Lung (tissue), 12 donors: ENCODE results near the gene CHL1. TPM values are rescaled to one million over a fixed set of nuclear protein-coding genes. Genes with fewer than 3 reads are reported as not detected.
A peak's percentile ranks its signal among the peaks of the same experiment; 100 is the strongest.

Experiments
- ATAC-seq: fragments of 200-7000 bp; cut with Tn5 transposase; one replicate; pipeline ENCODE4 v1.9.1; 2020; ENCODE audit warnings: moderate number of reproducible peaks; ENCODE audit not compliant: insufficient read depth, low FRiP score
- DNase-seq, 3 donors: peaks; one replicate each; pipeline ENCODE4 v3.0.0-alpha.2; 2013 to 2017
- H3K27ac ChIP-seq, 2 donors: one replicate each; pipeline ENCODE4 v1.5.1; 2013; ENCODE audit warnings: mild to moderate bottlenecking in 2 of 2, moderate library complexity in 2 of 2, control low read depth in 1 of 2, inconsistent platforms in 1 of 2, low read depth in 1 of 2, low read length in 1 of 2
- H3K27me3 ChIP-seq, 3 donors: one replicate each; pipeline ENCODE4 v1.5.1; 2013; ENCODE audit warnings: low read length in 2 of 3; ENCODE audit not compliant: control insufficient read depth in 3 of 3, insufficient read depth in 3 of 3
- H3K36me3 ChIP-seq, 4 donors: one replicate each; pipeline ENCODE4 v1.5.1; 2013; ENCODE audit warnings: low read length in 4 of 4, mild to moderate bottlenecking in 1 of 4, moderate library complexity in 1 of 4; ENCODE audit not compliant: control insufficient read depth in 4 of 4, insufficient read depth in 4 of 4
- H3K4me1 ChIP-seq, 5 donors: one replicate each; pipeline ENCODE4 v1.5.1; 2013; ENCODE audit warnings: low read length in 5 of 5, mild to moderate bottlenecking in 2 of 5, moderate library complexity in 1 of 5; ENCODE audit not compliant: control insufficient read depth in 5 of 5, insufficient read depth in 5 of 5
- H3K4me3 ChIP-seq: one replicate; pipeline ENCODE4 v1.5.1; 2013; ENCODE audit warnings: mild to moderate bottlenecking, control low read depth, moderate library complexity
- H3K9ac ChIP-seq, 2 donors: one replicate each; pipeline ENCODE4 v1.5.1; 2013; ENCODE audit warnings: low read length in 2 of 2, control low read depth in 1 of 2; ENCODE audit not compliant: insufficient read depth in 1 of 2
- H3K9me3 ChIP-seq, 4 donors: one replicate each; pipeline ENCODE4 v1.5.1; 2013; ENCODE audit warnings: low read length in 3 of 4, mild to moderate bottlenecking in 1 of 4, moderate library complexity in 1 of 4; ENCODE audit not compliant: control insufficient read depth in 4 of 4, insufficient read depth in 3 of 4
- WGBS, 2 donors: extraction: QIAGEN DNeasy Blood & Tissue Kit; methylation state at CpG; one replicate each; pipeline ENCODE4 v1.1.7; 2013; 5-methylcytosine and 5-hydroxymethylcytosine counted together
- polyA plus RNA-seq, 2 donors: library from polyadenylated mRNA; stranded (reverse); fragments of 200-250 nt; gene quantifications; one replicate each; pipeline ENCODE4 v1.2.1, GENCODE V29; 2013
- total RNA-seq, 2 donors: library from RNA; depleted of rRNA in 1 of 2; stranded (reverse); fragments of >200 nt in 1 of 2; gene quantifications; one replicate each; pipeline ENCODE4 v1.2.1, GENCODE V29; 2014 to 2021
- TF ChIP-seq, protein P1 (sequence below): IDR thresholded peaks from 2 replicates; pipeline ENCODE4 v1.5.1; 2012; ENCODE audit warnings: mild to moderate bottlenecking; ENCODE audit errors: control extremely low read depth, extremely low read depth
- donor health status: control.
- donor health status: control.
- donor health status: Bipolar disorder and iron deficiency.
- donor health status: healthy.
- donor health status: DM: yes; HTN: yes; CAD: no.

Gene CHL1
- total and polyA plus RNA-seq, 4 donors = 1.1 to 11.5 (median 8.1) TPM

DNA sequence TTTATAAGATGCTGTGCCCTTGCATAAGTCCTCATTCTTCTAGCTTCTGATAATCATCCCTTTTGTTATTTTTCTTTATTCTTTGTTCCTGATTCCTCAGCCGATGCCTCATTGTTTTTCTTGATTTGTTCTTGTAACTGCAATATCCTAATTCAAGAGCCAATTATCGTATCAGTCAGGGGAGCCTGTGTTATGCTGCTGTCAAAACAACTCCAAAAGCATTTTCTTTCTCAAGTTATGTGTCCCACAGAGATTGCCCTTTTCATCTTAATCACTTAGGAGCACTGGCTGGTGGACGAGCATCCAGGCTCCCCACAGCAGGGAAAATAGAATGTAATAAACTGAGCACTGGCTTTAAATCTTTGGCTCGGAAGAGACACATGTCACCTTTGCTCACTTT is 207.3 kb downstream of the CHL1 start:
- no peak for ATAC-seq

DNA sequence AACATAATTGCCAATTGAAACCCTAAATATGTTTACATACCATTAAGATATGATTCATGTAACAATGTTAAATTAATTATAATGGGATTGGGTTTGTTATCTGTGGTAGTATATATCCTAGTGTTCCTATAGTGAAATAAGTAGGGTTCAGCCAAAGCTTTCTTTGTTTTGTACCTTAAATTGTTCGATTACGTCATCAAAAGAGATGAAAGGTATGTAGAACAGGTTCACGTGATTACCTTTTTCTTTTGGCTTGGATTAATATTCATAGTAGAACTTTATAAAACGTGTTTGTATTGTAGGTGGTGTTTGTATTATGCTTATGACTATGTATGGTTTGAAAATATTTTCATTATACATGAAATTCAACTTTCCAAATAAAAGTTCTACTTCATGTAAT is 212.4 kb downstream of the CHL1 start:
- Histone ChIP-seq H3K9ac (no peak overlapping the region), H3K4me1 (no peaks in the 10 kb centered on the region), H3K4me3 (no peak overlapping the region), H3K9me3 (no peaks in the 10 kb centered on the region), H3K27ac (no peak overlapping the region), H3K27me3 (no peaks in the 10 kb centered on the region), H3K36me3 (no peaks in the 10 kb centered on the region)
- ATAC-seq (no peak), DNase-seq (no peak)
- 69 to 71% methylated on average over 4 of the region's 4 CpGs for WGBS, 2 donors
- TF ChIP-seq, protein P1, sequence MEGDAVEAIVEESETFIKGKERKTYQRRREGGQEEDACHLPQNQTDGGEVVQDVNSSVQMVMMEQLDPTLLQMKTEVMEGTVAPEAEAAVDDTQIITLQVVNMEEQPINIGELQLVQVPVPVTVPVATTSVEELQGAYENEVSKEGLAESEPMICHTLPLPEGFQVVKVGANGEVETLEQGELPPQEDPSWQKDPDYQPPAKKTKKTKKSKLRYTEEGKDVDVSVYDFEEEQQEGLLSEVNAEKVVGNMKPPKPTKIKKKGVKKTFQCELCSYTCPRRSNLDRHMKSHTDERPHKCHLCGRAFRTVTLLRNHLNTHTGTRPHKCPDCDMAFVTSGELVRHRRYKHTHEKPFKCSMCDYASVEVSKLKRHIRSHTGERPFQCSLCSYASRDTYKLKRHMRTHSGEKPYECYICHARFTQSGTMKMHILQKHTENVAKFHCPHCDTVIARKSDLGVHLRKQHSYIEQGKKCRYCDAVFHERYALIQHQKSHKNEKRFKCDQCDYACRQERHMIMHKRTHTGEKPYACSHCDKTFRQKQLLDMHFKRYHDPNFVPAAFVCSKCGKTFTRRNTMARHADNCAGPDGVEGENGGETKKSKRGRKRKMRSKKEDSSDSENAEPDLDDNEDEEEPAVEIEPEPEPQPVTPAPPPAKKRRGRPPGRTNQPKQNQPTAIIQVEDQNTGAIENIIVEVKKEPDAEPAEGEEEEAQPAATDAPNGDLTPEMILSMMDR = no peak

More for the DNA sequence above, 207.3 kb downstream of the CHL1 start:
- TF ChIP-seq, protein P1 = no peak
- peaks cover 0 to 5% (median under 1%) of the 10 kb centered on the region in 4 donors for H3K9me3 ChIP-seq
- H3K27me3 ChIP-seq = no peaks in the 10 kb centered on the region
- no peaks in the 10 kb centered on the region for H3K4me1 ChIP-seq
- H3K36me3 ChIP-seq = no peaks in the 10 kb centered on the region
- no peak for DNase-seq
- H3K4me3 ChIP-seq = no peak overlapping the region
- WGBS, 2 donors = 81 to 84% methylated on average over 4 of the region's 4 CpGs
- H3K9ac ChIP-seq = no peak overlapping the region
- H3K27ac ChIP-seq = no peak overlapping the region

DNA sequence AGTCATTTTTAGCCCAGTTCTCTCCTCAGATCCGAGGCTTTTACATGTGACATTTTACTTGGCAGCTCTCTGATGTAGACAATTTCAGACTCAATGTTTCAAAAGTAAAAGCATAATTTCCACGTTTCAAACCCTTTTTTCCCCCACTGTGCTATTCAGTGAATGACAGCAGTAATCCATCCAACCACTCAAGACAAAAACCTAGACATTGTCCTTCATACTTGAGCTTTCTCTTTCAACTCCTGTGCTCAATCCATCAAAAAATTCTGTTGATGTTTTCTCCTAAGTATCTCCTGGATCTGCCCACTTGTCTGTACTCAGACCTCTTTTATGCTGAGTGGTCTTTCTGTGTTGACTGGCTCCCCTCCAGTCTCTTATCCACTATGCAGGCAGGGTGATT is 214.7 kb downstream of the CHL1 start:
- H3K36me3 ChIP-seq = no peaks in the 10 kb centered on the region
- ATAC-seq (no peak), DNase-seq (peak in 1 of 3 donors; percentile 12)
- H3K27ac ChIP-seq = no peak overlapping the region
- no peak overlapping the region for H3K9ac ChIP-seq
- no peaks in the 10 kb centered on the region for H3K9me3 ChIP-seq
- H3K4me1 ChIP-seq = no peaks in the 10 kb centered on the region
- H3K4me3 ChIP-seq = no peak overlapping the region
- 31 to 35% methylated on average over 2 of the region's 2 CpGs for WGBS, 2 donors
- TF ChIP-seq, protein P1 = no peak
- H3K27me3 ChIP-seq = no peaks in the 10 kb centered on the region

DNA sequence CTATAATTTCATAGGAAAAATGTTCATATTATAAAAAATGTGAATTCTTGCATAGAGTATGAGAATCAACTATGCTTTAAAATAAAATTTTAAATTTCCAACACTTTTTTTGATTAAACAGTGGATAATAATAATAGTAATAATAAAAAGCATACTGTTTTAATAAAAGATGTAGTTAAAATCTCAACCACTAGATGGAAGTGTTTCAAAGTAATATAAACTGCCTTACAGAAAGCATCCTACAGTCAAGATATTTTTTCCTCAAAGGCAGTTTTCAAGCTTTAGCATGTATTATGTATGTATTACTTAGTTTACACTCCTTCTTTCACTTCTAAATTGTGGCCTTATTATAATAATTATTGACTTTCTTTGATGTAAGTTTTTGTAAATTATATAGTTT is 217.5 kb downstream of the CHL1 start:
- no peak overlapping the region for H3K9ac ChIP-seq
- no peaks in the 10 kb centered on the region for H3K36me3 ChIP-seq
- H3K27ac ChIP-seq = no peak overlapping the region
- ATAC-seq (no peak), DNase-seq (peak in 2 of 3 donors; percentile 19 to 32)
- no peaks in the 10 kb centered on the region for H3K27me3 ChIP-seq
- TF ChIP-seq, protein P1 = no peak
- H3K4me1 ChIP-seq = no peaks in the 10 kb centered on the region
- H3K4me3 ChIP-seq = no peak overlapping the region
- H3K9me3 ChIP-seq = no peaks in the 10 kb centered on the region
